GM18909 (cell line): ENCODE data around the gene CFAP77.

ENCODE experiments used
- ATAC-seq: cut with Tn5 transposase; IDR thresholded peaks from one replicate; pipeline ENCODE4 v1.9.1; 2021; ENCODE audit warnings: mild to moderate bottlenecking; ENCODE audit not compliant: unreplicated experiment, poor library complexity

CFAP77 gene

GRCh38 chr9:132486706-132487350, 76.8 kb downstream of the CFAP77 start:
- ATAC-seq: no peak

GRCh38 chr9:132487351-132487791, 77.4 kb downstream of the CFAP77 start:
- no peak for ATAC-seq

- no peak for ATAC-seq
Measured at GRCh38 chr9:132487980-132488535, 78.0 kb downstream of the CFAP77 start.

- no peak for ATAC-seq
Measured at GRCh38 chr9:132488626-132489025, 78.6 kb downstream of the CFAP77 start.

GRCh38 chr9:132489536-132489935, 79.5 kb downstream of the CFAP77 start:
- ATAC-seq: no peak

GRCh38 chr9:132494857-132495256, 84.8 kb downstream of the CFAP77 start:
- ATAC-seq: no peak

GRCh38 chr9:132497731-132498130, 87.7 kb downstream of the CFAP77 start:
- ATAC-seq: no peak

- no peak for ATAC-seq
Measured at GRCh38 chr9:132498531-132499210, 88.7 kb downstream of the CFAP77 start.

GRCh38 chr9:132499251-132499650, 89.2 kb downstream of the CFAP77 start:
- ATAC-seq: no peak

GRCh38 chr9:132500193-132500592, 90.2 kb downstream of the CFAP77 start:
- ATAC-seq: no peak

GRCh38 chr9:132502480-132502879, 92.5 kb downstream of the CFAP77 start:
- no peak for ATAC-seq

- no peak for ATAC-seq
Measured at GRCh38 chr9:132503116-132503515, 93.1 kb downstream of the CFAP77 start.

- ATAC-seq: no peak
Measured at GRCh38 chr9:132504488-132504887, 94.5 kb downstream of the CFAP77 start.

GRCh38 chr9:132505991-132506655, 96.1 kb downstream of the CFAP77 start:
- no peak for ATAC-seq

- no peak for ATAC-seq
Measured at GRCh38 chr9:132506977-132507669, 97.1 kb downstream of the CFAP77 start.

- no peak for ATAC-seq
Measured at GRCh38 chr9:132507670-132508469, 97.9 kb downstream of the CFAP77 start.

GRCh38 chr9:132509928-132510874, 100.2 kb downstream of the CFAP77 start:
- no peak for ATAC-seq

- no peak for ATAC-seq
Measured at GRCh38 chr9:132511191-132511999, 101.4 kb downstream of the CFAP77 start.
